ENCODE measurements around the gene IRF5.

Gene IRF5

GRCh38 chr7:128913870-128914565 lies 23.7 kb upstream of the IRF5 start:
- TF ChIP-seq, protein P1, sequence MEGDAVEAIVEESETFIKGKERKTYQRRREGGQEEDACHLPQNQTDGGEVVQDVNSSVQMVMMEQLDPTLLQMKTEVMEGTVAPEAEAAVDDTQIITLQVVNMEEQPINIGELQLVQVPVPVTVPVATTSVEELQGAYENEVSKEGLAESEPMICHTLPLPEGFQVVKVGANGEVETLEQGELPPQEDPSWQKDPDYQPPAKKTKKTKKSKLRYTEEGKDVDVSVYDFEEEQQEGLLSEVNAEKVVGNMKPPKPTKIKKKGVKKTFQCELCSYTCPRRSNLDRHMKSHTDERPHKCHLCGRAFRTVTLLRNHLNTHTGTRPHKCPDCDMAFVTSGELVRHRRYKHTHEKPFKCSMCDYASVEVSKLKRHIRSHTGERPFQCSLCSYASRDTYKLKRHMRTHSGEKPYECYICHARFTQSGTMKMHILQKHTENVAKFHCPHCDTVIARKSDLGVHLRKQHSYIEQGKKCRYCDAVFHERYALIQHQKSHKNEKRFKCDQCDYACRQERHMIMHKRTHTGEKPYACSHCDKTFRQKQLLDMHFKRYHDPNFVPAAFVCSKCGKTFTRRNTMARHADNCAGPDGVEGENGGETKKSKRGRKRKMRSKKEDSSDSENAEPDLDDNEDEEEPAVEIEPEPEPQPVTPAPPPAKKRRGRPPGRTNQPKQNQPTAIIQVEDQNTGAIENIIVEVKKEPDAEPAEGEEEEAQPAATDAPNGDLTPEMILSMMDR (IDR thresholded peaks at IDR 0.05; ENCODE audit: low read depth, low read length) = no peak
- no peak for DNase-seq (ENCODE audit: low read depth in 2 of 2)
- no peak overlapping the region for H3K4me3 ChIP-seq (replicated peaks in 1 of 2; ENCODE audit: low read depth in 2 of 2, low read length in 2 of 2)

DNA sequence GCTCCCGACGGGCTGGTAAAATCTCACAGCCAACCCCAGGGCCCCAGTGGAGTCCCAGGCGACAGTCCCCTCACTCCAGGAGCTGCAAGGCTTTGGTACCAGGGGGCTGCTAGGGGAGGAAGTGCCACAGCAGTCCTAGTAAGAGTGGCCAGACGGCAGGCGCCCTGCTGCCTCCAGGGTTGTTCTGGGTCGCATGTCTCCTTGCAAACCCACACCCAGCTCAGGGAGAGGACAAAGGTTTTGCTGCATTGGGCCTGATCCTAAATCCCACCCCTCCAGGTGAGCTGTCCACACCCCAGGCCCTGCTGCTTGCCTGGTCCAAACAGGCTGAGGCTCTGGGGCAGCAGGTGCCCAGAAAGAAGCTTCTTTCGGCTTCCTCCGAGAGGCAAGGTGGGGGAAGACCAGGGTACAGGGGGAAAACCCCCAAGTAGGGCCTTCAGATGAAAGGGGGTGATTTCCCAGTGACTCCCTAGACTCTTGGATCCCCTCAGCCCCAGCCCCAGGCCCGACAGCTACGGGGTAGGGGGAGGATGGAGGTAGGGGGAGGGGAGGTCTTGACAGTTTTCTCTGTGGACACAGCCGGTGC lies 23.1 kb upstream of the IRF5 start:
- no peak overlapping the region for H3K4me3 ChIP-seq (replicated peaks in 1 of 2; ENCODE audit: low read depth in 2 of 2, low read length in 2 of 2)
- DNase-seq (ENCODE audit: low read depth in 2 of 2) = no peak
- TF ChIP-seq, protein P1 (IDR thresholded peaks at IDR 0.05; ENCODE audit: low read depth, low read length) = no peak

DNA sequence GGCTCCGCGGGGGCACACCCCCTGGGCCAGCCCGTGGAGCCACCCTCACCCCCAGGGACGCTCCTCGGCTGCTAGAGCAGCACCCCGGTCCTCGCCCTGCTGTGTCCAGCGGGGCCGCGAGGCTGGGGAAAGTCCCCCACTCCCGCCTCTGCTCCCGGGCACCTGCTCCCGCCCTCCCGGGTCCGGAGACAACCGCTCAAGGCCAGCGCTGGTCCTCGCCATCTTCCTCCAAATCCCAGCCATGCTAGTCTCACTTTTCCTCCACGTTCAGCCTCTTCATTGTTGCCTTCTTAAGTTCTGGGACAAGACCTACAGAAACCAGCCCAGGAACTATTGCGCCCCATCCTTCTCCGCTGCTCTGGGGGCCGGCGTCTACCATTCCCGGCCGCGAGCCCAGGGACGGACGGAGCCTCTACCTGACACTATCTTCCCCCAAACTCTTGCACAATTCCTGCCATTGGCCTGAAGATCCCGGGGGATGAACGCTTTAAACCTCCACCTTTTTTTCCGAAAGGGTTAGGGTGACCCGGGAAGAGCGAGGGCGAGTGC lies 22.4 kb upstream of the IRF5 start:
- TF ChIP-seq, protein P1 (IDR thresholded peaks at IDR 0.05; ENCODE audit: low read depth, low read length) = no peak
- peak overlapping the region in 1 of 2 donors; percentile 26 for H3K4me3 ChIP-seq (replicated peaks in 1 of 2; ENCODE audit: low read depth in 2 of 2, low read length in 2 of 2)
- no peak for DNase-seq (ENCODE audit: low read depth in 2 of 2)

GRCh38 chr7:128915841-128916642 lies 21.7 kb upstream of the IRF5 start:
- H3K4me3 ChIP-seq (replicated peaks in 1 of 2; ENCODE audit: low read depth in 2 of 2, low read length in 2 of 2) = no peak overlapping the region
- no peak for DNase-seq (ENCODE audit: low read depth in 2 of 2)
- TF ChIP-seq, protein P1 (IDR thresholded peaks at IDR 0.05; ENCODE audit: low read depth, low read length) = no peak

GRCh38 chr7:128916643-128916915 lies 21.1 kb upstream of the IRF5 start:
- DNase-seq (ENCODE audit: low read depth in 2 of 2) = no peak
- no peak overlapping the region for H3K4me3 ChIP-seq (replicated peaks in 1 of 2; ENCODE audit: low read depth in 2 of 2, low read length in 2 of 2)
- TF ChIP-seq, protein P1 (IDR thresholded peaks at IDR 0.05; ENCODE audit: low read depth, low read length) = no peak

DNA sequence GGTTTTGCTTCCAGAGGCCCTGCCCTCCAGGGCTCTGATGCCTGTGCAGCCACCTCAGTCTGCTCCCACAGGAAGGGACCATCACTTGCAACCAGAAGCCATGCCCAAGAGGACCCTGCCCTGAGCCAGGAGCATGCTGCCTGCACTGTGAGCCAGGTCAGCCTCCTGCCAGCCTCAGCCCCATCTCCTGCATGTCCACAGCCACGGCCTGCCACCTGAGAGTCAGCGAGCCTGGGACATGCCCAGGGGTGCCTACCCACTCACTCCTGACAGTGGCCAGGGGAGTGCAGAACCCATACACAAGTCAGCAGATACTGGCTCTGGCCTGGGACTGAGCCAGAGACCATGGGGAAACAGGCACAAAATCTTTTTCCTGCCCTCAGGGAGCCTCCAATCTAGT lies 20.6 kb upstream of the IRF5 start:
- TF ChIP-seq, protein P1 (IDR thresholded peaks at IDR 0.05; ENCODE audit: low read depth, low read length) = no peak
- H3K4me3 ChIP-seq (replicated peaks in 1 of 2; ENCODE audit: low read depth in 2 of 2, low read length in 2 of 2) = no peak overlapping the region
- DNase-seq (ENCODE audit: low read depth in 2 of 2) = no peak

Data from cardiac fibroblast (primary cell).